HL-60 (cell line): ENCODE results near the gene CBFA2T2.

Source experiments
- DNase-seq, 2 experiments: peaks; one replicate each; pipeline ENCODE4 v3.0.0-alpha.2; 2010 to 2020; ENCODE audit warnings: low read depth in 1 of 2, low spot score in 1 of 2
- H3K27ac ChIP-seq: fragments of 250-450 bp; sonication (Bioruptor Pico); replicated peaks from 2 replicates; pipeline ENCODE4 v1.5.1; 2020; ENCODE audit warnings: mild to moderate bottlenecking, moderate library complexity
- H3K27me3 ChIP-seq: fragments of 250-450 bp; sonication (Bioruptor Pico); 2 replicates; pipeline ENCODE4 v1.5.1; 2021; ENCODE audit warnings: mild to moderate bottlenecking, moderate library complexity; ENCODE audit not compliant: insufficient read depth, poor library complexity, severe bottlenecking
- H3K4me3 ChIP-seq: replicated peaks from 2 replicates; pipeline ENCODE4 v1.5.1; 2011; ENCODE audit warnings: mild to moderate bottlenecking, control low read depth, low read length; ENCODE audit not compliant: insufficient read depth
- GABPA ChIP-seq: IDR thresholded peaks from 2 replicates; pipeline ENCODE4 v1.6.1; 2012; ENCODE audit warnings: low read depth
- POLR2AphosphoS5 ChIP-seq: IDR thresholded peaks from 2 replicates; pipeline ENCODE4 v1.6.1; 2012; ENCODE audit warnings: low read depth
- SPI1 ChIP-seq: IDR thresholded peaks from 2 replicates; pipeline ENCODE4 v1.6.1; 2012; ENCODE audit warnings: low read depth, mild to moderate bottlenecking, borderline replicate concordance
- TF ChIP-seq, protein P1 (sequence below): IDR thresholded peaks from one replicate; pipeline ENCODE4 v1.5.1; 2011; ENCODE audit warnings: low read length, control low read depth, inconsistent platforms; ENCODE audit not compliant: insufficient read depth
- TF ChIP-seq, protein P2 (sequence below): IDR thresholded peaks from 2 replicates; pipeline ENCODE4 v1.6.1; 2012; ENCODE audit warnings: low read depth; ENCODE audit not compliant: insufficient replicate concordance

CBFA2T2 gene

GRCh38 chr20:33465481-33466302 lies 24.2 kb upstream of the CBFA2T2 start:
- H3K27ac ChIP-seq, result no peak overlapping the region
- TF ChIP-seq POLR2AphosphoS5, result no peak
- TF ChIP-seq GABPA, result no peak
- TF ChIP-seq, protein P1, sequence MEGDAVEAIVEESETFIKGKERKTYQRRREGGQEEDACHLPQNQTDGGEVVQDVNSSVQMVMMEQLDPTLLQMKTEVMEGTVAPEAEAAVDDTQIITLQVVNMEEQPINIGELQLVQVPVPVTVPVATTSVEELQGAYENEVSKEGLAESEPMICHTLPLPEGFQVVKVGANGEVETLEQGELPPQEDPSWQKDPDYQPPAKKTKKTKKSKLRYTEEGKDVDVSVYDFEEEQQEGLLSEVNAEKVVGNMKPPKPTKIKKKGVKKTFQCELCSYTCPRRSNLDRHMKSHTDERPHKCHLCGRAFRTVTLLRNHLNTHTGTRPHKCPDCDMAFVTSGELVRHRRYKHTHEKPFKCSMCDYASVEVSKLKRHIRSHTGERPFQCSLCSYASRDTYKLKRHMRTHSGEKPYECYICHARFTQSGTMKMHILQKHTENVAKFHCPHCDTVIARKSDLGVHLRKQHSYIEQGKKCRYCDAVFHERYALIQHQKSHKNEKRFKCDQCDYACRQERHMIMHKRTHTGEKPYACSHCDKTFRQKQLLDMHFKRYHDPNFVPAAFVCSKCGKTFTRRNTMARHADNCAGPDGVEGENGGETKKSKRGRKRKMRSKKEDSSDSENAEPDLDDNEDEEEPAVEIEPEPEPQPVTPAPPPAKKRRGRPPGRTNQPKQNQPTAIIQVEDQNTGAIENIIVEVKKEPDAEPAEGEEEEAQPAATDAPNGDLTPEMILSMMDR, result no peak
- TF ChIP-seq SPI1, result no peak
- TF ChIP-seq, protein P2, sequence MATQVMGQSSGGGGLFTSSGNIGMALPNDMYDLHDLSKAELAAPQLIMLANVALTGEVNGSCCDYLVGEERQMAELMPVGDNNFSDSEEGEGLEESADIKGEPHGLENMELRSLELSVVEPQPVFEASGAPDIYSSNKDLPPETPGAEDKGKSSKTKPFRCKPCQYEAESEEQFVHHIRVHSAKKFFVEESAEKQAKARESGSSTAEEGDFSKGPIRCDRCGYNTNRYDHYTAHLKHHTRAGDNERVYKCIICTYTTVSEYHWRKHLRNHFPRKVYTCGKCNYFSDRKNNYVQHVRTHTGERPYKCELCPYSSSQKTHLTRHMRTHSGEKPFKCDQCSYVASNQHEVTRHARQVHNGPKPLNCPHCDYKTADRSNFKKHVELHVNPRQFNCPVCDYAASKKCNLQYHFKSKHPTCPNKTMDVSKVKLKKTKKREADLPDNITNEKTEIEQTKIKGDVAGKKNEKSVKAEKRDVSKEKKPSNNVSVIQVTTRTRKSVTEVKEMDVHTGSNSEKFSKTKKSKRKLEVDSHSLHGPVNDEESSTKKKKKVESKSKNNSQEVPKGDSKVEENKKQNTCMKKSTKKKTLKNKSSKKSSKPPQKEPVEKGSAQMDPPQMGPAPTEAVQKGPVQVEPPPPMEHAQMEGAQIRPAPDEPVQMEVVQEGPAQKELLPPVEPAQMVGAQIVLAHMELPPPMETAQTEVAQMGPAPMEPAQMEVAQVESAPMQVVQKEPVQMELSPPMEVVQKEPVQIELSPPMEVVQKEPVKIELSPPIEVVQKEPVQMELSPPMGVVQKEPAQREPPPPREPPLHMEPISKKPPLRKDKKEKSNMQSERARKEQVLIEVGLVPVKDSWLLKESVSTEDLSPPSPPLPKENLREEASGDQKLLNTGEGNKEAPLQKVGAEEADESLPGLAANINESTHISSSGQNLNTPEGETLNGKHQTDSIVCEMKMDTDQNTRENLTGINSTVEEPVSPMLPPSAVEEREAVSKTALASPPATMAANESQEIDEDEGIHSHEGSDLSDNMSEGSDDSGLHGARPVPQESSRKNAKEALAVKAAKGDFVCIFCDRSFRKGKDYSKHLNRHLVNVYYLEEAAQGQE, result no peak
- H3K4me3 ChIP-seq, result no peak overlapping the region
- no peaks in the 10 kb centered on the region for H3K27me3 ChIP-seq
- no peak for DNase-seq

DNA sequence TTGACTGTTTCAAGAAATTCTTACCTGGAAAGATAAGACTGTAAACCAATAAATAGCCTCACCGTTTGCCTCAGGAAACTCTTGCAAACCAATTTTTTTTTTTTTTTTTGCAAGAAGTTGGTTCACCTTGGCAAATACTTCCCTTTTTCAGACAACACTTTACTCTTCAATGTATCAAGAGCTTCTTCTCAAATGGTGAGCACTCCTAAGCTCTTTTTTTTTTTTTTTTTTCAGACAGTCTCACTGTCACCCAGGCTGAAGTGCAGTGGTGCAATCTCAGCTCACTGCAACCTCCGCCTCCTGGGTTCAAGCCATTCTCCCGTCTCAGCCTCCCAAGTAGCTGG lies 23.6 kb upstream of the CBFA2T2 start:
- no peak for DNase-seq
- no peak overlapping the region for H3K4me3 ChIP-seq
- no peaks in the 10 kb centered on the region for H3K27me3 ChIP-seq
- TF ChIP-seq, protein P1, result no peak
- TF ChIP-seq POLR2AphosphoS5, result no peak
- TF ChIP-seq, protein P2, result no peak
- no peak for TF ChIP-seq SPI1
- no peak for TF ChIP-seq GABPA
- no peak overlapping the region for H3K27ac ChIP-seq

DNA sequence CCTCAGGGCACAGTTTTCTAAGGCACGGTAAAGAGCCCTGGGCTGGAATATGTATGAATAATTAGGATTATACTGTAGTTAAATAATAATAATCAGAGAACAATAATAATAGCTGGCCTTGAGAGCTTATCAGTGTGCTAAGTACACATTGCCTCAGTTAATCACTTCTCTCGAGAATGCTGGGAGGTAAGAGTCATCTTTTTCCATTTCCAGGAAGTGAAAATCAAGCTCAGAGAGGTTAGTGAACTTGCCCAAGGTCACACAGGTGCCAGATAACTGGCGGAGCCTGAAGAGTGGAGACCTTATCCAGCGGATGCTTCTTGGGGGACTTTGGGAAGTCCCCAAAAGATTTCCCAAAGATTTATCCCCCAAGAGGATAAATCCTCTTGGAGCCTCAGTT lies 19.4 kb upstream of the CBFA2T2 start:
- H3K27ac ChIP-seq, result no peak overlapping the region
- H3K4me3 ChIP-seq, result no peak overlapping the region
- TF ChIP-seq, protein P2, result no peak
- TF ChIP-seq, protein P1, result no peak
- TF ChIP-seq POLR2AphosphoS5 (no peak), SPI1 (no peak), GABPA (no peak)
- DNase-seq, result no peak
- H3K27me3 ChIP-seq, result no peaks in the 10 kb centered on the region
